ENCODE results near the gene SCFD1. TPM values are rescaled to one million over a fixed set of nuclear protein-coding genes. Genes with fewer than 3 reads are reported as not detected.

SCFD1 gene
- total RNA-seq, 1 experiment from 2014 or later: 126 TPM

- no peak for DNase-seq (ENCODE audit: unreplicated experiment)
- no peak overlapping the region for H3K27ac Mint-ChIP-seq (ENCODE audit: low read depth, unreplicated experiment)
- H3K9me3 Mint-ChIP-seq (ENCODE audit: unreplicated experiment): no peaks in the 10 kb centered on the region
- H3K27me3 Mint-ChIP-seq (ENCODE audit: insufficient read depth, unreplicated experiment): no peaks in the 10 kb centered on the region
- ChIA-PET CTCF (interaction anchor here (0.7 to 1.7 kb wide), 9 partner anchors 10 to 699 kb away, joined by 3 to 9 read pairs (median 3); partner anchors contain the start of gene SCFD1), POLR2A (interaction anchor here (0.7 kb wide), 1 partner anchor 34 kb away, joined by 3 read pairs; the partner anchor contains the start of gene SCFD1)
- no peak for TF ChIP-seq CTCF (IDR thresholded peaks at IDR 0.05; ENCODE audit: unreplicated experiment)
- peaks cover 27% of the 10 kb centered on the region for H3K36me3 Mint-ChIP-seq (ENCODE audit: insufficient read depth, unreplicated experiment)
- no peaks in the 10 kb centered on the region for H3K4me1 Mint-ChIP-seq (ENCODE audit: insufficient read depth, unreplicated experiment)
- intact Hi-C loops (cut with micrococcal nuclease): loop anchor here (1.0 to 10.0 kb wide), 4 partner anchors 251 to 1907 kb away; no protein-coding TSS in a partner anchor
- H3K4me3 Mint-ChIP-seq (ENCODE audit: unreplicated experiment): no peak overlapping the region
- no TSS peak for BruUV-seq (replicated peaks)
Measured at GRCh38 chr14:30655658-30656057, 33.5 kb downstream of the SCFD1 start.

- Mint-ChIP-seq H3K4me1 (ENCODE audit: insufficient read depth, unreplicated experiment) (no peaks in the 10 kb centered on the region), H3K9me3 (ENCODE audit: unreplicated experiment) (no peaks in the 10 kb centered on the region), H3K4me3 (ENCODE audit: unreplicated experiment) (no peak overlapping the region), H3K27ac (ENCODE audit: low read depth, unreplicated experiment) (no peak overlapping the region), H3K36me3 (ENCODE audit: insufficient read depth, unreplicated experiment) (peaks cover 27% of the 10 kb centered on the region), H3K27me3 (ENCODE audit: insufficient read depth, unreplicated experiment) (no peaks in the 10 kb centered on the region)
- DNase-seq (ENCODE audit: unreplicated experiment): peak; percentile 71
- BruUV-seq (replicated peaks): no TSS peak
- intact Hi-C loops (cut with micrococcal nuclease): loop anchor here (1.0 to 10.0 kb wide), 4 partner anchors 250 to 1906 kb away; no protein-coding TSS in a partner anchor
- ChIA-PET POLR2A (interaction anchor here (0.9 kb wide), 1 partner anchor 22 kb away, joined by 3 read pairs; no protein-coding TSS in a partner anchor), CTCF (interaction anchor here (0.5 to 1.7 kb wide), 26 partner anchors 11 to 271 kb away, joined by 3 to 8 read pairs (median 4); partner anchors contain the start of gene SCFD1)
- TF ChIP-seq CTCF (IDR thresholded peaks at IDR 0.05; ENCODE audit: unreplicated experiment): peak; percentile 70
Measured at GRCh38 chr14:30656190-30656632, 34.1 kb downstream of the SCFD1 start.

GRCh38 chr14:30657050-30657449 lies 34.9 kb downstream of the SCFD1 start:
- Mint-ChIP-seq H3K27me3 (ENCODE audit: insufficient read depth, unreplicated experiment) (no peaks in the 10 kb centered on the region), H3K4me3 (ENCODE audit: unreplicated experiment) (no peak overlapping the region), H3K4me1 (ENCODE audit: insufficient read depth, unreplicated experiment) (no peaks in the 10 kb centered on the region), H3K9me3 (ENCODE audit: unreplicated experiment) (no peaks in the 10 kb centered on the region), H3K27ac (ENCODE audit: low read depth, unreplicated experiment) (no peak overlapping the region), H3K36me3 (ENCODE audit: insufficient read depth, unreplicated experiment) (peaks cover 27% of the 10 kb centered on the region)
- DNase-seq (ENCODE audit: unreplicated experiment): no peak
- no TSS peak for BruUV-seq (replicated peaks)
- POLR2A ChIA-PET: interaction anchor here (0.7 to 0.9 kb wide), 2 partner anchors 18 to 22 kb away, joined by 3 read pairs; no protein-coding TSS in a partner anchor
- intact Hi-C loops (cut with micrococcal nuclease): loop anchor here (2.0 to 10.0 kb wide), 3 partner anchors 426 to 1905 kb away; no protein-coding TSS in a partner anchor
- CTCF ChIA-PET: interaction anchor here (0.5 to 1.7 kb wide), 22 partner anchors 12 to 270 kb away, joined by 3 to 8 read pairs (median 4); partner anchors contain the start of gene SCFD1
- no peak for TF ChIP-seq CTCF (IDR thresholded peaks at IDR 0.05; ENCODE audit: unreplicated experiment)

- H3K4me1 Mint-ChIP-seq (ENCODE audit: insufficient read depth, unreplicated experiment): no peaks in the 10 kb centered on the region
- no peaks in the 10 kb centered on the region for H3K9me3 Mint-ChIP-seq (ENCODE audit: unreplicated experiment)
- peaks cover 30% of the 10 kb centered on the region for H3K36me3 Mint-ChIP-seq (ENCODE audit: insufficient read depth, unreplicated experiment)
- no TSS peak for BruUV-seq (replicated peaks)
- H3K4me3 Mint-ChIP-seq (ENCODE audit: unreplicated experiment): no peak overlapping the region
- intact Hi-C loops (cut with micrococcal nuclease): loop anchor here (2.0 to 10.0 kb wide), 3 partner anchors 425 to 1905 kb away; no protein-coding TSS in a partner anchor
- TF ChIP-seq CTCF (IDR thresholded peaks at IDR 0.05; ENCODE audit: unreplicated experiment): peak; percentile 36
- no peak overlapping the region for H3K27ac Mint-ChIP-seq (ENCODE audit: low read depth, unreplicated experiment)
- POLR2A ChIA-PET: interaction anchor here (0.6 to 0.7 kb wide), 2 partner anchors 18 to 24 kb away, joined by 3 read pairs; no protein-coding TSS in a partner anchor
- CTCF ChIA-PET: interaction anchor here (0.6 to 1.0 kb wide), 4 partner anchors 10 to 226 kb away, joined by 3 to 5 read pairs (median 4); no protein-coding TSS in a partner anchor
- no peaks in the 10 kb centered on the region for H3K27me3 Mint-ChIP-seq (ENCODE audit: insufficient read depth, unreplicated experiment)
- peak; percentile 17 for DNase-seq (ENCODE audit: unreplicated experiment)
Measured at GRCh38 chr14:30657606-30658163, 35.6 kb downstream of the SCFD1 start.
